ENCODE measurements around the gene GNG7. TPM values are rescaled to one million over a fixed set of nuclear protein-coding genes. Genes with fewer than 3 reads are reported as not detected.

Gene GNG7
- total and polyA plus RNA-seq, 2 donors (not counting 3 experiments of a cell fraction or from before 2014, with no cell fraction given), result 0.29 to 0.84 TPM

GRCh38 chr19:2731181-2731995, 28.9 kb upstream of the GNG7 start:
- Histone ChIP-seq H2AFZ (ENCODE audit: low read depth, low read length) (no peak overlapping the region), H3K27me3 (ENCODE audit: control insufficient read depth in 2 of 2, insufficient read depth in 2 of 2, low read length in 2 of 2) (peaks cover 2% of the 10 kb centered on the region in 2 experiments), H3K4me2 (ENCODE audit: insufficient read depth, low read length) (no peak overlapping the region), H3K9ac (replicated peaks; ENCODE audit: extremely low read depth, insufficient read depth, low read length) (no peak overlapping the region), H3K4me3 (replicated peaks in 1 of 3; ENCODE audit: insufficient read depth in 1 of 3, low read depth in 1 of 3, low read length in 3 of 3) (no peak overlapping the region), H3K36me3 (ENCODE audit: control insufficient read depth in 2 of 2, extremely low read depth in 1 of 2, insufficient read depth in 2 of 2, low read length in 2 of 2) (peaks cover 0 to 4% of the 10 kb centered on the region in 2 experiments), H3K9me3 (replicated peaks; ENCODE audit: control insufficient read depth, insufficient read depth, low read length) (no peaks in the 10 kb centered on the region), H3K79me2 (ENCODE audit: control insufficient read depth, insufficient read depth, low read length) (no peaks in the 10 kb centered on the region), H4K20me1 (replicated peaks; ENCODE audit: control insufficient read depth, extremely low read depth, insufficient read depth, low read length) (no peaks in the 10 kb centered on the region), H3K4me1 (ENCODE audit: control insufficient read depth, extremely low read depth, insufficient read depth, low read length) (no peaks in the 10 kb centered on the region), H3K27ac (ENCODE audit: insufficient read depth, low read depth, low read length) (no peak overlapping the region), H3K9me1 (replicated peaks; ENCODE audit: control insufficient read depth, extremely low read depth, insufficient read depth, low read length) (no peaks in the 10 kb centered on the region)
- FAIRE-seq (no peak), DNase-seq (ENCODE audit: low read depth, low spot score) (no peak)
- TF ChIP-seq POLR2A (IDR thresholded peaks at IDR 0.05; ENCODE audit: low read depth, low read length) (no peak), FOS (IDR thresholded peaks at IDR 0.05; ENCODE audit: borderline replicate concordance, insufficient read depth, low read length) (no peak), MYC (IDR thresholded peaks at IDR 0.05; ENCODE audit: low read depth, low read length) (no peak), POLR2AphosphoS5 (IDR thresholded peaks at IDR 0.05; ENCODE audit: insufficient read depth, low read depth, low read length) (no peak), MAX (IDR thresholded peaks at IDR 0.05; ENCODE audit: insufficient read depth, insufficient read length) (no peak), EZH2 (IDR thresholded peaks at IDR 0.05; ENCODE audit: borderline replicate concordance, low read depth, low read length, severe bottlenecking) (no peak)
- no TSS peak for BruUV-seq (replicated peaks)
- ChIA-PET CTCF (interaction anchor here (0.5 kb wide), 1 partner anchor 70 kb away, joined by 3 read pairs; no protein-coding TSS in a partner anchor), POLR2A (no interaction called here)
- dilution Hi-C loops (cut with MboI; ENCODE audit: extremely low pct_ligation_motif_present, low sequenced_read_pairs), result no loop called here
- intact Hi-C loops (cut with micrococcal nuclease), result no loop called here

Data from endothelial cell of umbilical vein (primary cell).